HG02938 (cell line): ENCODE results near the gene BABAM2.

Experiments used
- ATAC-seq: cut with Tn5 transposase; IDR thresholded peaks from one replicate; pipeline ENCODE4 v1.9.1; 2021; ENCODE audit warnings: mild to moderate bottlenecking, moderate library complexity; ENCODE audit not compliant: unreplicated experiment

The BABAM2 gene

DNA sequence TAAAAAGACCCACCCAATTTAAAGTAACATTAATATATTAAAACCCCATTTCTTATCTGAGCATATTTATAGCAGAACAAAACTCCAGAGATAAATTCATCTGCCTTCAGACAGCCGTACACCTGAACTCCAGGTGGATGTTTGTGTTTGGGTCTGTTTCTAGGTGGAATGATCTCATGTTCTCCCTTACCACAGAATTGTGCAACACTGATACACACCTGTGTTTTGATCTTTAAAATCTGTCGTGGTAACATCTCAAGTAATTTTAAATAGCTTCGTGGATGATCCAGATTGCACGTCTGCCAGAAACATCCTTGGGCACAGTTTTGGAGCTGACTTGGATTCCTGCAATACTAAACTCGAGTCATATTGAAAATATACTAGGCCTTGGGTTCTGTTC, 294.6 kb downstream of the BABAM2 start:
- no peak for ATAC-seq

DNA sequence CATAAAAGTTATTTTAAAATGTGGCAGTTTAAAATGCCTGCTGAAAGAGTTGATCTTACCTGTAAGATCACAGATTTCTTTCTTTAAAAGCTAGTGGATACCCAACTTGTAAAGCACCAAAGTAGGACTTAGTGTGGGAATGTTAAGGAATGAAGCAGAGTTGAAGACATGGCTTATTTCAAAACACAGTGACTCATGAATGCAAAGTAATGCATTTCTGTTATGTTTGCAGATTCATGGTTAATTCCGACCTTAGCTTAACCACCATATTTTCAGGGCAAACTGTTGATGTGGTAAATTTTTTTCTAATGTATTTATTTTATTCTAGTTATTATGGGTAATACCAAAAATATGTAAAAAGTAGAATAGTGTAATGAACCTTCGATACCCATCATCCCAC, 295.4 kb downstream of the BABAM2 start:
- no peak for ATAC-seq

DNA sequence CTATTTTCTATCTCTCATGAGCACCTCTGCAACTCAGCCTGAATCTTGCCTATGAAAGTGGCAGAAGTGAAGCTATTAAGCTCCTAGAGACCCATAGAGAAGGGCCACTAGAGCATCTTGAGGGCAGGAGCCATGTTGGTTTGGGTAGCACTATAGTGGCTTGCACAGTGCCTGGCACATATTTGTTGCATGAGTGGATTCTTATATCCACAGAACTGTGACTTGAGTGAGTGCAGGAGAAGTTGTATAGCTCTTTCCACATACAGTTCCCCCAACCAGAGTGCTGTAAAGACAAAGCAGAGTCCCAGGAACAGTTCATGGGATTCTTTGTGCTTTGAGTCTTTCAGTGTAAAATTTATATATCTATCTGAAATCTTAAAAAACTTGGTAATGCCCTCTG, 296.7 kb downstream of the BABAM2 start:
- no peak for ATAC-seq

DNA sequence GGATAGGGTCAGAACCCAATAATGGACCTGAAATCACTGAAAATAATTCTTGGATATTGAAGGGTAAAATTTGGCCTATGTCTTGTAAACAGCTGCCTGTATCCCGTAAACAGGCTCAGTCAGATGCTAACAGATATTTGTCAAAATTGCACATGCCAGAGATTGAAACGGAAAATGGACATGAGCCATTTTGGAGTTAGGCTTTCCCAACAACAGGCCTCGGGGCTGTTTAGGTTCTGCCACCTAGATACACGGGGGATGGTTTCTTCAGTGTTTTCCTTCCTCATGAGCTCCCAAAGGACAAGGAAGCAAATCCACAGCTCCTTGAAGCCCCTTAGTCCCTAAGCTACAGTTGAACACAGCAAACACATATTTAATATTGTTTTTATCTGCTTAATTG, 297.9 kb downstream of the BABAM2 start:
- no peak for ATAC-seq

DNA sequence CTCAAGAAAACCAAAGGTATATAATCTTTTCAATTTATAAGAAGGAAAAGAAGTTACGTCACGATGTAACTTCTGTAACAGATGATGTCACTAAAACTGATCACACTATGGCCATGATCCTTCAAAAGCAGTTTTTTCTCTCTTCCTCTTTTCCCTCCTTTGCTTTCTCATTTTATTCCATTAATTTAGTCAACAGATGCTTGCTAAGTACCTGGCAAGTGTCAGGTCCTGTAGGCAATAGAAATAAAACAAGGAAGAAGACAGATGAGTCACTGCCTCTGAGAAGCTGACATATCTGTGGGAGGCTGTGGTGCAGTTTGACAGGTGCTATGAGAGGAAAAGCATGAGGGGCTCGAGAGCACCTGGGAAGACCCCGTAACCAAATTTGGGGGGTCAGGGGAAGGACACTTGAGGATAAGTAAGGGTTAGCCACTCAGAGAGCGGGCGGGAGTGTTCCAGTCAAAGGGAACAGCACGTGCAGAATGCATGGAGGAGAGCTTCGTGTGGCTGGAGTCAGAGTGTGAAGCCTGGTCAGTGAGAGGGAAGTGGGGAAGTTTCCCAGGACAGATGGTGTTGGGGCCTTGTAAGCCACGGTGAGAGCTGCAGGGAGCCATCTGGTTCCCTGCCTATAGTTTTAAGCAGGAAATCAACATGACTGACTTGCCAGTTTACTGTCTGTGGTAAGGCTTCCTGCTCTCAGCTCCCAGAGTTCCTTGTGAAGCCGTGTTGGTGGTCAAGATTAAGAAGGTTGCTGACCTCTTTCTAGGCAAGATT, 303.3 kb downstream of the BABAM2 start:
- no peak for ATAC-seq

DNA sequence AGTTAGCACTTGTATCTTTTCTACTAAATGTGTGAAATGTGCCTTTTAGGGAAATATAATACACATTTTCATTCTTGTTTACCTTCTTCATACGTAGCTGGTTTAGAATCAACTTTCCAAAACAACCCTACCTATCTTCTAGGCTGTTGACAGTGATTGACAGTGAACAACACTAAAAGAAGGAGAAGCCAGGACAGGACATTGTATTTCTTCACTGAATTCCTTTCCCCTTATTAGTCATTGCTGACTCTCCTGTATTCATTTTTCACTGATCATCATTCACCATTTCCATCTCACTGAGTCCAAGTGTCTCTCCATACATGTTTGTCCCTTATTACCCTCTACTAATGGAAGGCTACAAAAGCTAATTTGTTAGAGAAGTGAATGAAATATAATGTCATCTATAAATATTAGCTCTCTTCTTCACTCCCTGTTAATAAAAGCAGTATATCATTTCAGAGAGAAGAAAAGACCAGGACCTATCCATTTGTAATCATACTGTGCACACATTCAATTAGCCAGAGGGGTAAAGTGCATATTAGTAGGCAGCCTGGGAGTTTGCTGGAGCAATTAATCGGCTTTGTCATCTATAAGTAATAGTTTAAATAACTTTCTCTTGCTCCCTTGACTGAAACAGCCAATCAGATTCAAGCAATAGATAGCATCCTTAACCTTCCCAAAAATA, 309.6 kb downstream of the BABAM2 start:
- no peak for ATAC-seq

DNA sequence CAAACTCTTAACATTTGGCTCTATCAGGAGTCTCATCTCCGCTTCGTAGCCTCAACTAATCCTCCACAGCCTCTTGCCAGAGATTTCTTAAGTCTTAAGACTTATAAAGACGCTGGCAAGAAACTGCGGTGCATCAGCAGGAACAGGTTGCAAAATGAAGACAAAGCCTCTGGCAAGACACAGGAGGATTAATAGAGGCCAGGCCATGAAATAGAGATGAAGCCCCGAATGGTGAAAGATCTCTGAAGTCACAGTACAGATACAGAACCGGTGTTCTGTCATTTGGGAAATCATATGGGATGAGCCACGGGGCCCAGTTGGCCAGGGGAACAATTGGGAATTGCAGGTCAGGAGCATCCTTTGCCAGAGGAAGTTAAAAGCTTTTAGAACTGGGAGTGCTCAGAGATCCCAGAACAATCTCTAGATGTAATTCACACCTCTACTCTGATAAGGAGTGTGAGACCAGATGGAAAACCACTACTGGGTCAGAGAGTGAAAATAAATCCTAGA, 311.2 kb downstream of the BABAM2 start:
- no peak for ATAC-seq

DNA sequence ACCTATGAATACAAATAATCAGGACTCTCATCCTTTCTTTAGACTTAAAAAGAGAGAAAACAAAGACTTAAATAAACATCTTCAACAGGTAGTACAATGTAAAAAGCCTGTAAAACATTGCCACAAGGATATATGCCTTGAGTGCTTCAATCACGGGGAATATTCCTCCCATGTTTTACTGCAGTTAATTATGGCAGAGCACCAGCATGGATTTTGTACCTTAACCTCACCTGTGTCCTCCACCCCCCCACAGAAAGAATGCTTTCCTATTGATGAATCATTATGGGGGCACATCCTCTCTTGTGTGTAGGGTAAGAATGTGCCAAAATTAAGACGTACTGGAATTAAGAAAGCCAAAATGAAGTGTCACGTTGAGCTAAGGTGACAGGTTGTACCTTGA, 312.2 kb downstream of the BABAM2 start:
- no peak for ATAC-seq

DNA sequence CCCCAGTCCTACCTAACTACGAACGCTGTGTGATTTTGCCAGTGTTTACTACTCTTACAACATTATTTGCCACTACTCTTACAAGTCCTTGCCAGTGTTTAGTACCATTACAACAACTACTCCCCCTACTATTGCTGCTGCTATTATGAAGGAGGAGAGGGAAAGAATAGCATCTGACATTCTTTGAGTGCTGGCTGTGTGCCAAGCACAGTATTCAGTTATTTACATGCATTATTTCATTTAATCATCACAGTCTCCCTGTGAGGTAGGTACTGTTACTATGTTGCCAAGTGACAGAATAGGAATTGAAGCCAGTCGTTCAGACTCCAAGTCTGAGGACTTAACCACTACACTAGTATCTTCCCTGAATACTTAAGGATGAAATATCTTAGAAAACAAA, 316.2 kb downstream of the BABAM2 start:
- no peak for ATAC-seq

DNA sequence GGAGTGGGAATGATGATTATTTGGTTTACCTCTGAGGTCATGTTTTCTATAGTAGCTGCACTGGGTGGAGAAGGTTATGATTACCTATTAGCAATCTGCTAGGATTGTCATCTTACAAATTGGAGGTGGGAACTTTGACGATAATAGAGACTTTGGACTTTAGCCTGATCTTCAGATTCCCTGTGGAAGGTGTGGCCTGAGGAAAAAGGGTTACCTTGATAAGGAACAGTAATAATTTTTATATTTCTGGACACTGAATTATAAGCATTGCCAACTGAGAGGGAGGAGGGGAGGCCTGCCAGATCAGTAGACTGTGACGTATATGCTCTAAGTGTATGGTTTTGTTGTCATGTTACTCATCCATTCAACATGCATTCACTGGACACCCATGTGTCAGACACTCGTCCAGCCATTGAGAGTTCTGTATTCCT, 318.7 kb downstream of the BABAM2 start:
- no peak for ATAC-seq

DNA sequence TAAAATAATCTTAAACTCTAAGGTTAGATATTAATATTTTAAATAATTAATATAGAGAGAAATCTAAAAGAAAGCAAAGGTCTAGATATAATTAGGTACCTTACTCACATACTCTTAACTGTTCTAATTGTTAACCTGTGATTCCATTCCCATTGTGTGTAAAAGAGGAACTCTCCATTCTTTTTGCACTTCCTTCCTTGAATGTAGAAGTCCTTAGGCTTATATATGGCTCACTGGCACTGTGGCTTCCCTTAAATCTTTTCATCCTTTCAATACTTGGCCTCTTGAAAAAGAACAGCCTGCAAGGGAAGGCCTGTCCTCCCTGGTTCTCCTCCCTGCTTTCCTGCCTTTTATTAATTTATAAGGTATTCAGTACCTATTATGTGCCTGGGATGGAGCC, 319.3 kb downstream of the BABAM2 start:
- ATAC-seq = no peak

DNA sequence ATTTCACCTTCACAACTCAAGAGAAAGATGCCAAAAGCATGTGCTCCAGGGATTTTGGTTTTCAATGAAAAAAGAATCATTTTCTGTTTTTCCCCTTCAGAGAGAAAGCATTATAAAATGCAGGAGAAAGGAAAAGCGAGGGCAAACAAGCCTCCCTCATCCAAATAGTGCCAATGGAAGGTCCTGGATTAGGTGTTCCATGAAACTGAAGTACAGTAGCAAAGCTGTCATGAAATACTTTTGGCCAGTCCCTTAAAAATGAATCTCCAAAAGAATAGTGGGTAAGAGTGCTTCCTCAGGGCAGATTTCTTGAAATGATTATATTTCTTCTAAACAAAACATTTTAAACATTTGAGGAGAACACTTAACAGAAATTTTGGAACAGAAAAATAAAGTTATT, 320.0 kb downstream of the BABAM2 start:
- no peak for ATAC-seq

DNA sequence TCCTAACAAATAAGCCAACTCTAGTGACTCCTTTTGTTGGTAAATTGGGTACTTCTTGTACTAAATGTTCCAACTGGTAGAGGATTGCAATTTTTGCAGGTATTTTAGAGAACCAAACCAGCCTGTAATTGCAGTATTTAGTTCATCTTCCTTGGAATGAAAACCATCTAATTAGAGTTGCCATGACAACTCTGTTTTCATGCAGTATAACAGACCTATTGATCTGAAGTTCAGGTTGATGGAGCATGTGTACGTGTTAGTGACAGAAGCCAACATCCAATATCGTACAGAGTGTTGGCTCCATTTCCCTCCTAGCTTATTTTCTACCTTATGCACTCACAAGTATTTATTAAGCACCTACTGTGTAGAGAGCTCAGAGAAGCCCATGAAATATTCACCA, 325.8 kb downstream of the BABAM2 start:
- no peak for ATAC-seq

DNA sequence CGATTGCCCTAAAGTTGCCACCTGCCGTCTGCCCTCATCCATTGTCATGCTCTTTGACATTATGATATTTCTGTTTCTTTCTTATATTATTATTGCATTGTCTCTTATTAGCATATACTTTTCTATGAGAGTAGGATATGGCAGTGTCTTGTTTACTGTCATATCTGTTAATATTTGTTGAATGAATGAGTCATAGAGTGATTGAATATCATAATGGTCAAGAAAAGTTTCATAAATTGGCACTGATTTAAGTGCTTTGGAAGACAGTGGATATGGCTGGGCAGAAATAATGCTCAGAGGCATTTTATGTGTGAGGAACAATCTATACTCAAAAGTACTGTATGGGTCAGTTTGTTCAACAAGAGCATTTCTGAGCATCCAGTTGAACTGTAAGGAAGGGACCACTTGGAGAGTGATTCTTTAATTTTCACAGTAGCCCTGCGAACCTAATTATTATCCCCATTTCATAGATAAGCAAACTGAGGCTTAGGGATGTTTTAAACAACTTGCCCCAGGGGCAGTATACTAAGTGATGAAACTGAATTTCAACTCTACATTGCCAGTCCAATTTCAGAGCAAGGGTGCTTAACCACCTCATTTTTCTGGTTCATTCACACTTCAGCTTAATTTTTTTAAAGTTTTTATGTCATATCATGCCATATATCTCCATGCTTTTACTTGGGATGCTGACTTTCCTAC, 326.7 kb downstream of the BABAM2 start:
- ATAC-seq = no peak

DNA sequence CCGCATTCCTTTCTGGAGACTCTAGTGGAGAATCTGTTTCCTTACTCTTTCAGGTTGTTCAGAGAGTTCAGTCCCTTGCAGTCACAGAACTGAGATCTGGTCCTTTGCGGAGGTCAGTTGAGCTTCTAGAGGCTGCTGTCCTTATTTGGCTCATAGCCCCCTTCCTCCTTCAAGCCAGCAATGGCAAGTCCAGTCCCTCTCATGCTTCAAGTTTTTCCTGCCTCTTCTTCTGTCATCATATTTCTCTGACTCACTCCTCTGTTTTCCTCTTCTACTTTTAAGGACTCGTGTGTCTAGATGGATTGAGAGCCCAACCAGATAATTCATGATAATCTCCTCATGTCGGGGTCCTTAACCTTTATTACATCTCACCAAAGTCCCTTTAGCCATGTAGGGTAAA, 328.6 kb downstream of the BABAM2 start:
- no peak for ATAC-seq

DNA sequence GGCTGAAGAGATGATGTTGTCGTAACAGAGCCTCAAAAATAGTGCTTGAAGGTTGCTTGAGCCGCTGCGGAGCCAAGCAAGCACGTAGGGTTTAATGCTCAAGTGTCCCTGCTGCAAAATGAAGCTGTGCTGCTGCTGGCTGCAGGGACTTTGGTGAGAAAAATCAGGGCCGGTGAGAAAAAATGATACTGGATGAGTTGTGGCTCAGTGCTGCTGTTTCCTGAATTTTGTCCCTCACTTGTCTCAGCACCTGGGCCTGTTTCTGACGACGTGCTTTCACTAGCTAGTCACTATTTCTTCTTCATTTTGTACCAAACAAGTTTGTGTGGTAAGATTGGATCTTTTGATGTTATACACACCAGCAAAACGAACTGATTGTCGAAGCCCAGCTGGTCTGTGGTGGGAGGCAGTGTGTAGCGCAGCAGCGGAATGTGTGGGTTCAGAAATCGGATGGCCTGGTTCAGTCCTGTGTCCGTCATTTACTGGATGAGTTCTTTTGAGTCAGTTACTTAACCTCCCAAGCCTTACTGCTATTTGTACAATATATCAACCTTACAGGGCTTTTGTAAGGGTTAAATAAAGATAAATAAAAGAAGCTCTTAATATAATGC, 329.3 kb downstream of the BABAM2 start:
- ATAC-seq = no peak

DNA sequence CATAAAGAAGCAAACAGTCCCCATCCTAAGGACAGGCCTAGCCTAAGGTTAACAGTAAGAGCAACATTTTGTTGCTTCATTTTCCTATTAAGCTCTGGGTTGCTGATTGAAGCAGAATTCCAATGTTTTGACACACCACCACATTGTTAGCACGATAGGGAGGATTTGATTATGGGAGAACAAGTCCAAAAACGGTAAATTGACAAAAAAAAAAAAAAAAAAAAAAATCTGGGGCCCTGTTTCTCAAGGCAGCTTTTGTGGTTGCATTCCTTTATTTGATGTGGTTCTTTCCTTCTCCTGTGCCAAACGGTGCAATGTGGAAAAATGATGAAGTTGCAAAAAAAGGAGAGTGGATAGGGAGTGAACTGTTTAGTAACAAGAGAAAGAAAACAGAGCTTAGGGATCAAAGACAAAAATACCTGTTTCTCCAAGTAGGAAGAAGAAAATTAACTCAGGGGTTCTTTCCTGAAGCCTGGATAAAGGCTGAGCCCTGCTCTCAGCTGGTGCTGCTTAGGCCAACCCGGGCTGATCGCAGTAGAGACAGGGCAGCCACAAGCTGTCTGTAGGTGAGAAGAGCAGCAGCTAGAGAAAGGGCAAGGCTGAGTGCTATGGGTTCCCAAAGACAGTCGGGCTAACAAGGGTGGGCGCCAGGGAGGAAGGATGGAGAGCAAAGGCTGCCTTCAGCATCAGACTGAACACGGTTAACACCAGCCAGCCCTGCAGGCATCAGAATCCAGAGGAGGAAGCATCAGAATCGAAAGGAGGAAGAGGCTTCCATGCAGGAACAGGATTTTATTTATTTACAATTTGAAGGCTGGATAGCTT, 334.3 kb downstream of the BABAM2 start:
- ATAC-seq = no peak

DNA sequence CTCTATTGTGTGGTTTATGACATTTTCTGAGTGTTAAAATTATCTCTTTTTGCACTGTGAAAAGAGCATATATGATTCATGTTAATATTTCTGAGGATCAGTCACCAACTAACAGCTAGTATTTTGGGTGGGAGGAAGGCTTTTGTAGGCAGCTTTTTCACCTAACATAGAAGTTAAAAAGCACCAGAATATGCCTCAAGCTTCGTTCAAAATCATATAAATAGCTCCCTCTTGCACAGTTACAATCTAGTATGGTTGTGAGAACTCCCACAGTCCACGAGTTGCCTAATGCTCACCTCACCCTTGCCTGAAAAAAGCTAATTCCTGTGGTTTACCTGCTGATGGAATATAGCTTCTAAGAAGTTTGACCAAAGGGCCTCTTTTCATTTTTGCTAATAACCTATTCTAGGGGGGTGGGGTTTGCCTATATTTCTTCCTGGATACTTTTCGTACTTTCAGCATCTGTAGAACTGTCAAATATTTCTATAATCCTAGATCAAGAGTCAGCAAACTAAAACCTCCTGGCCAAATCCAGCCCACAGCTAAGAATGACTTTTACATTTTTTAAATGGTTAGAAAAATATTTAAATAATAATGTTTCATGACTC, 335.0 kb downstream of the BABAM2 start:
- ATAC-seq = no peak

DNA sequence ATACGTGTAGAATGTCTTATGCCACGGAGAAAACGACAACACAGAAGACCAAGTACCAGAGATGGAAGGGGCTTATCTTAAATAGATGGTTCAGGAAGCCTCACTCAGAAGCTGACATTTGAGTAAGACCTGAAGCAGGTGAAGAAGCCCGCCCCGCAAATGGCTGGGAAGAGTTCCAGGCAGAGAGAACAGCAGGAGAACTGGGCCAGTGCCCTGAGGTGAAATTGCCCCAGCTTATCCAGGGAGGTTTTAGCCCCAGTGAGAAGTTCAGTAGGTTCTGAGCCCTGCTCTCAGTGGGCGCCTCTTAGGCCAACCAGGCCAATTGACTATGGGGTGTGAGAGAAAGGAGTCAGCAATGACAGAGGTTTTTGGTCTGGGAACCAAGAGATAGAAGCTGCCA, 336.0 kb downstream of the BABAM2 start:
- ATAC-seq = no peak

DNA sequence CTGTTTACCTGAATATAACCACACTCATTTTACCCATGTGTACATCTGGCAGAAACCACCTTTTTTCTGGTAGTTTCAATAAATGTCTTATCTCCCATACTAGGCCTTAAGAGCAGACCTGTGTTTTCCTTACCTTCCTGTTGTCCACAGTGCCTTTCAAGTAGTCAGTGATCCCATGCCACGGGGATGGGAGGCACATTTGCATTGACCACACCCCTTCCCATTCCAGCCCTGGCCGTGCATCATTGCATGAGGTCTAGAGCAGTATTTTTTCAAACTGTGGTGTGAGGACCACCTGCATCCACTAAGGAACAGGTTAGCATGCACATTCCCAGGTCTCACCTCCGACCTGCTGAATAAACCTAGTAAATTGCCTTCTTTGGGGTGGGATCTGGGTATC, 337.0 kb downstream of the BABAM2 start:
- no peak for ATAC-seq
